Aorta (tissue), 5 donors: Measurements from ENCODE around the gene RNF224. TPM values are rescaled to one million over a fixed set of nuclear protein-coding genes. Genes with fewer than 3 reads are reported as not detected.

ENCODE experiments used
- ATAC-seq: fragments of 200-7000 bp; cut with Tn5 transposase; one replicate; pipeline ENCODE4 v1.9.1; 2022; ENCODE audit warnings: moderate library complexity; ENCODE audit not compliant: low FRiP score
- DNase-seq, 2 donors: peaks; one replicate each; pipeline ENCODE4 v3.0.0-alpha.2; 2020
- H3K27ac ChIP-seq, 2 donors: one replicate each; pipeline ENCODE4 v1.5.1; 2013; ENCODE audit warnings: low read length in 2 of 2, mild to moderate bottlenecking in 2 of 2, moderate library complexity in 2 of 2, control low read depth in 1 of 2, inconsistent platforms in 1 of 2, low read depth in 1 of 2
- H3K27me3 ChIP-seq, 2 donors: one replicate each; pipeline ENCODE4 v1.6.1; 2013; ENCODE audit warnings: control low read depth in 1 of 2, low read length in 1 of 2, mild to moderate bottlenecking in 1 of 2, moderate library complexity in 1 of 2; ENCODE audit not compliant: insufficient read depth in 2 of 2, control insufficient read depth in 1 of 2
- H3K36me3 ChIP-seq, 2 donors: one replicate each; pipeline ENCODE4 v1.6.1; 2013; ENCODE audit warnings: control low read depth in 1 of 2, low read length in 1 of 2, mild to moderate bottlenecking in 1 of 2; ENCODE audit not compliant: insufficient read depth in 2 of 2, control insufficient read depth in 1 of 2
- H3K4me1 ChIP-seq, 2 donors: one replicate each; pipeline ENCODE4 v1.6.1; 2013; ENCODE audit warnings: low read length in 2 of 2, control low read depth in 1 of 2, mild to moderate bottlenecking in 1 of 2, moderate library complexity in 1 of 2; ENCODE audit not compliant: insufficient read depth in 2 of 2, control insufficient read depth in 1 of 2
- H3K4me3 ChIP-seq, 2 donors: one replicate each; pipeline ENCODE4 v1.5.1; 2013; ENCODE audit warnings: low read length in 2 of 2, control low read depth in 1 of 2, mild to moderate bottlenecking in 1 of 2
- H3K9me3 ChIP-seq: one replicate; pipeline ENCODE4 v1.6.1; 2013; ENCODE audit warnings: mild to moderate bottlenecking, low read length; ENCODE audit not compliant: control insufficient read depth
- WGBS, 2 donors: extraction: QIAGEN DNeasy Blood & Tissue Kit; methylation state at CpG; one replicate each; pipeline ENCODE4 v1.1.7; 2013; 5-methylcytosine and 5-hydroxymethylcytosine counted together
- intact Hi-C, 2 donors: fragments of 100-400 bp; cut with DNase I; formaldehyde crosslinking; loops; one replicate each; pipeline versions ENCODE4 v1.14.2 to v1.15.0; 2022
- polyA plus RNA-seq, 2 donors: library from polyadenylated mRNA; stranded (reverse); fragments of 200-250 nt; gene quantifications; one replicate each; pipeline ENCODE4 v1.2.3, GENCODE V29; 2013
- total RNA-seq, 2 donors: library from RNA; stranded (reverse); fragmentation: NEBNext Ultra II Directional; extraction: Animal tissue kit (Norgen Biotek cat#: 25700); gene quantifications; one replicate each; pipeline ENCODE4 v1.2.1, GENCODE V29; 2021
- donor health status: healthy with polysubstance abuse.
- donor health status: Bipolar disorder and iron deficiency.
- donor health status: DM: no; HTN: no; CAD: no.
- donor health status: DM: no; HTN: no; CAD: no.
- donor health status: DM: yes; HTN: yes; CAD: no.

RNF224 gene
- total and polyA plus RNA-seq, 4 donors: 0.08 to 0.25 TPM; not detected in 2

DNA sequence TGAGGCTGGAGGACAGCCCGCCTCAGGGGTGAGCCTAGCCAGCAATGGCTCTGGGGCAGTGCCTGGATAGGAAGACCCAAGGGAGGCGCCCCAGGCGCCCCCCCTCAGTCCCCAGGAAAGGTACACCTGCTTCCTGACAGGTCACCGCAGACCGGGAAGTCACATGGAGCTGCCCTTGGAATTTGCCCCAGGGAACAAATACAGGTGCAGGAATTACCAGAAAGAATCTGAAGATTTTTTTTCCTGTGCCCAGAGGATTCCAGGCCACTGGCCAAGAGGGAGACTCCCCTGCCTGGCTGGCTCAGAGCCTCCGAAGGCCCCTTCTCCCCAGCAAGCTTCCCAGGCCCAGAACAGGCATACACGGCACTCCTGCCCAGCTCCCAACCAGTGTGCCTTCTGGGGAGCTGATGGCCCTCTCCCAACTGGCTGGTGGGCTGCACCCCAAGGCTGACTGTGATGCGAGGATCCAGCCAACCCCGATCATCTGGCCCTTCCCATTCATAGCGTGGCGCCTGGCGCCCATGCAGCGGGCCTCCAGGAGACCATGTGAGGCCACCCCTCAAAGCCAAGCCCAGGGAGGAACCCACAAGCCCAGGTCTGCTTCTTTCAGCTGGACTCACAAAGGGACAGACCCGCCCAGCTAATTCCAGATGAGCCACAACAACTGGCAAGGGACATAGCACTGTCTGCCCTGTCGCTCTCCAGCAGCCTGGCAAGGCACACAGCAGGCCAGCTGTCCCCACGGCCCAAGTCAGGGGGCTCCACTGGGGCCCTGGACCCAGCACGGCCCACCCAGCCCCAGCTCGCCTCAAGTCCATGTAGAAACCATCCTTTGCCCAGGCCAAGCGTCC lies 29.0 kb upstream of the RNF224 start:
- no peak overlapping the region for H3K27ac ChIP-seq
- H3K4me1 ChIP-seq: peaks cover 1 to 3% of the 10 kb centered on the region in 2 donors
- intact Hi-C loops: no loop called here
- DNase-seq (no peak), ATAC-seq (no peak)
- no peak overlapping the region for H3K4me3 ChIP-seq
- no peaks in the 10 kb centered on the region for H3K36me3 ChIP-seq
- no peaks in the 10 kb centered on the region for H3K9me3 ChIP-seq
- 83 to 87% methylated on average over 15 to 19 of the region's 19 CpGs for WGBS, 2 donors
- no peaks in the 10 kb centered on the region for H3K27me3 ChIP-seq

DNA sequence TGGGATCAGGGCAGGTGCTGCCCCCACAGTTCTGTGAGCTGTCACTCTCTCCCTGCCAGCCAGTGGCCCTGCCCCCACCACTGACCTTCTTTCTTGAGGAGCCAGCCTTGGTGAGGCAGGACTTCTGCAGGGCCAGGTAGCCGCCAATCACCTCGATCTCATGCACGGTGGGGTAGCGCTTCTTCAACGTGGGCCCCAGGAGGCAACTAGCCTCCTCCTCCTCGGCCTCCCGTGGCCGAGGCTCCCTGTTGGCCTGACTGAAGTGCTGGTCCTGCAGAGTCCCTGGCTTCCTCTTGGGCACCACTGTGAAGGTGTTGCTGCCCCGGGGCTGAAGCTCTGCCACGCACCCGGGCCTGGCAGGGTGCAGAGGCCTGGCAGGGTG lies 28.4 kb upstream of the RNF224 start:
- DNase-seq (no peak), ATAC-seq (no peak)
- intact Hi-C loops: no loop called here
- Histone ChIP-seq H3K27ac (no peak overlapping the region), H3K4me1 (peaks cover 1 to 3% of the 10 kb centered on the region in 2 donors), H3K9me3 (no peaks in the 10 kb centered on the region), H3K36me3 (no peaks in the 10 kb centered on the region), H3K27me3 (no peaks in the 10 kb centered on the region), H3K4me3 (no peak overlapping the region)
- 70 to 77% methylated on average over 11 of the region's 11 CpGs for WGBS, 2 donors

DNA sequence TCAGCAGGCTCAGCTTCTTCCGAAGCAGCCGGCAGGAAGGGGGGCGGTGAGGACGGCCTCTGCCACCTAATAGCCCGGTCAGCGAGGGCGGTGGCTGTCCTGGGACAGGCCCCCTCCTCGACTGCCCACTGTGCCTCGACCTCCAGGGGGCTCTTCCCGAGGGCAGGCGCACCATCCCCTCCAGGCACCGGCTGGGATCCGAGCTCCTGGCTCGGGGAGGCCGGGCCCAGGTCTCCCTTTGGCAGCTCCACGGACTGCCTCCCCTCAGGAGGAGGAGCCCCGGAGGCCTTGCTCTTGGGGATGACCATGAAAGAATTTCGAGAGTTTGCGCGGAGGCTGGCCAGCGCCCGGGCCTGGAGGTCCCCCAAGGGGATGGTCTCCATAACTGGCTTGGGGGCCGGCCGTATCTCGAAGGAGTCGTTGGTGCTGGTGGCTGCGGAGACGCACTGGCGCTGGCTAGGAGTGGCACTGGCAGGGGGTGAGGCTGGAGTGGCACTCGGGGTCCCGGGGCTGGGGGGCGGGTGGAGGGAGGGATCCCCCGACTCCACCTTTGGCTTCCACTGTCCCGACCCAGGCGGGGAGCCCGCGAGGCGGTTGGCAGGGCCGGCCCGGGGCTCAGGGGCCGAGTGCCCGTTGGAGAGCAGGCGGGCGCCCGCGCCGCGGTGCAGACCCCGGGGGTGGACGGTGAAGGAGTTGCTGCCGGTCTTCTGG lies 27.7 kb upstream of the RNF224 start:
- H3K36me3 ChIP-seq: no peaks in the 10 kb centered on the region
- intact Hi-C loops: no loop called here
- no peaks in the 10 kb centered on the region for H3K9me3 ChIP-seq
- no peaks in the 10 kb centered on the region for H3K27me3 ChIP-seq
- peak overlapping the region; percentile 8 to 69 for H3K4me3 ChIP-seq
- 5 to 6% methylated on average over 38 to 51 of the region's 51 CpGs for WGBS, 2 donors
- DNase-seq: no peak
- no peak overlapping the region for H3K27ac ChIP-seq
- no peak for ATAC-seq
- peaks cover 1 to 3% of the 10 kb centered on the region in 2 donors for H3K4me1 ChIP-seq

DNA sequence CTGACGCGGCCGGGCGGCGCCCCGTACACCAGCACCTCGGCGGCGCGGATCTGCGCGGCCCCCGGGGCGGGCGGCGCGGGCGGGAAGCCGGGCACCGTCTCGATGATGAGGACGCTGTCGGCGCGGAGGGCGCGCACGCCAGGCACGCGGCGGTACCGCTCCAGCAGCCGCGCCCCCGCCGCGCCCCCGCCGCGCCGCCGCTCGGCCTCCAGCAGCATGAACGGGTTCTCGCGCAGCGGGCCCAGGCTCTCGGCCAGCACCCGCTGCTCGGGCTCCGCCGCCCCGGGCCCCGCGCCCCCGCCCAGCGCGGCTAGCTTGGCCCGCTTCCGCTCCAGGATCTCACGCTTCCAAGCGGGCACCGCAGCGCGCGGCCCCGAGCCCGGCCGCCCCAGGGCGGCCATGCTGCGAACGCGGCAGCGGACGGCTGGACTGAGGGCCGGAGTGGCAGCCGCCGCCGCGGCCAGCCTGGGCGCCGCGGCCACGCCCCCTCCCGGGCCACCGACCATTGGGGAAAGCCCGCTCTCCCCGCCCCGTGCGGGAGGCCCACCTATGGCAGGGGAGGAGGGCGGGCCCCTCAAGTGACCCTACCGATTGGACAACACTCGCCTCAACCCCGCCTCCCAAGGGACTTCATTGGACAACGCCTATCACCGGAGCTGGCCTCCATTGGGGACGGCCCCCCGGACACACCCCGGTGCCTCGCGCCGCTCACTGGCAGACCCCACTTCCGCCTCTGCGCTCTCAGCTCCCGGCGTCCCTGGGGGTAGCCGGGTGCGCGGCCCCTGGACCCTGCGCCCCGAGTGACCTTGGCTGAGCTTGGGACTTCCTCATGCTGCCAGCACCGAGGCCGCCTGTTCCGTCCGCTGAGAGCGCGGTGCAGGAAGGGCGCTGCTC lies 26.7 kb upstream of the RNF224 start, which contains the start of gene TPRN:
TSS of gene TPRN (minus strand) at position 431 of the 894 bp plus-strand sequence. CDS start at position 401, 30 bp downstream.
- Histone ChIP-seq H3K36me3 (no peaks in the 10 kb centered on the region), H3K27me3 (no peaks in the 10 kb centered on the region), H3K4me1 (peaks cover 1 to 3% of the 10 kb centered on the region in 2 donors), H3K9me3 (no peaks in the 10 kb centered on the region), H3K4me3 (peak within 1 kb of the TSS; percentile 69 to 74), H3K27ac (peak within 1 kb of the TSS in 1 of 2 donors; percentile 35)
- intact Hi-C loops: no loop called here
- 0 to 1% methylated on average over 82 to 118 of the region's 118 CpGs for WGBS, 2 donors
- DNase-seq: peak; percentile 99 to 100
- peak; percentile 99 for ATAC-seq

DNA sequence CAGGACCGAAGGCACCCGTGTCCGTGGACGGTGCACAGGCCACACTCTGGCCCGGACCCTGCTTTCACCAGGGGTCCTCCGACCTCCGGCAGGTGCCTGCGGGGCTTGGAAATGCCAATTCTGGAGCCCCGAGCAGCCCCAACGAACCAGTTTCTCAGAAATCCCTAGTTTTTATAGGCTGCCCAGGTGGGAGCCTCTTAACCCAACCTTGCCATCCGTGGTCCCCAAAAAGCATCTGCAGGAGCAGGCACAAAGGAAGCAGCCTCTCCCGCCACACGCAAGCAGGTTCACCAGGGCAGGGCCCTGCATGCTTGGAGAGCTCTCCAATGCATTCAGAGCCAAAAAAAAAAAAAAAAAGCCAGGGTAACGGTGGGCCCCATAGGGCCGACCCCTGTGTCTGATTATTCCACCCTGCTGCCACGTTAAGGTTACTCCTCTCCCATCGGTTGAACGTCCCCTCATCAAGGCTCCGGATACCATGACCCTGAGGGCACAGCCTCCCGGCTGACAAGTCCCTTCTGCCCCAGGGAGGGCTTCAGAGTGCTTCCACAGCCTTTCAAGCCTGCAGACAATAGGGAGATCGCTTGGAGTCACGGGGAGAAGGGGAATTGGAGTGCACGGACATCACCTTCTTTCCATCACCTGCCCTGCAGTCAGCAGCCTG lies 26.0 kb upstream of the RNF224 start:
- peaks cover 1 to 3% of the 10 kb centered on the region in 2 donors for H3K4me1 ChIP-seq
- no peak for ATAC-seq
- intact Hi-C loops: no loop called here

DNA sequence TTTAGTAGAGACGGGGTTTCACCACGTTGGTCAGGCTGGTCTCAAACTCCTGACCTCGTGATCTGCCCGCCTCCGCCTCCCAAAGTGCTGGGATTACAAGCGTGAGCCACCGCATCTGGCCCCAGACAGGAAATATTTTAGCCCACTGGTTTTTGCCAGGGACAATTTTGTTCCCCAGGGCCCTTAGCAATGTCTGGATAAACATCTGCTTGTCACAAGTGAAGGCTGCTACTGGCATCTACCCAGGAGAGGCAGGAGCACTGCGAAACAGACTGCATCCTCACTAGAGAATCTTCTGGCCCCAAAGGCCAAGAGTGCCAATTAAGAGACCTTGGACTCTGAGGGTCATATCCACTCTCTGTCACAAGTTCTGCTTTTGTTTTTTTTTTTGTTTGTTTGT lies 24.3 kb upstream of the RNF224 start:
- ATAC-seq (no peak), DNase-seq (no peak)
- Histone ChIP-seq H3K4me3 (no peak overlapping the region), H3K9me3 (no peaks in the 10 kb centered on the region), H3K27ac (no peak overlapping the region), H3K27me3 (no peaks in the 10 kb centered on the region), H3K36me3 (no peaks in the 10 kb centered on the region), H3K4me1 (peaks cover 1 to 3% of the 10 kb centered on the region in 2 donors)
- WGBS, 2 donors: 34% methylated on average over 8 of the region's 8 CpGs
- intact Hi-C loops: no loop called here

More for the DNA sequence above, 26.0 kb upstream of the RNF224 start:
- no peaks in the 10 kb centered on the region for H3K36me3 ChIP-seq
- no peaks in the 10 kb centered on the region for H3K27me3 ChIP-seq
- peak overlapping the region; percentile 15 to 52 for H3K4me3 ChIP-seq
- DNase-seq: no peak
- 18 to 19% methylated on average over 23 of the region's 23 CpGs for WGBS, 2 donors
- no peaks in the 10 kb centered on the region for H3K9me3 ChIP-seq
- H3K27ac ChIP-seq: peak overlapping the region in 1 of 2 donors; percentile 35

DNA sequence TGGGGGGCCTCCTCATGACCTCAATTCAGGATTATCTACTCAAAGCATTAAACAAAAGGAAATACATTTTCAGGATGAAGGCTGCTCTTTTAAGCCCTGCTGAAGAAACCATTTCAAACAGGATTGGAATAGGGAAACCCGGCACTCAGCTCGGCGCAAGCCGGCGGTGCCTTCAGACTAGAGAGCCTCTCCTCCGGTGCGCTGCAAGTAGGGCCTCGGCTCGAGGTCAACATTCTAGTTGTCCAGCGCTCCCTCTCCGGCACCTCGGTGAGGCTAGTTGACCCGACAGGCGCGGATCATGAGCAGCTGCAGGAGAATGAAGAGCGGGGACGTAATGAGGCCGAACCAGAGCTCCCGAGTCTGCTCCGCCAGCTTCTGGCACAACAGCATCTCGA lies 22.6 kb upstream of the RNF224 start:
- peaks cover 1% of the 10 kb centered on the region in 2 donors for H3K4me1 ChIP-seq
- peak overlapping the region; percentile 62 to 69 for H3K4me3 ChIP-seq
- H3K9me3 ChIP-seq: no peaks in the 10 kb centered on the region
- no peaks in the 10 kb centered on the region for H3K27me3 ChIP-seq
- DNase-seq (no peak), ATAC-seq (no peak)
- WGBS, 2 donors: 9 to 13% methylated on average over 21 of the region's 21 CpGs
- no peak overlapping the region for H3K27ac ChIP-seq
- intact Hi-C loops: no loop called here
- no peaks in the 10 kb centered on the region for H3K36me3 ChIP-seq
